ENCODE data around the gene CTDP1. TPM values are rescaled to one million over a fixed set of nuclear protein-coding genes. Genes with fewer than 3 reads are reported as not detected.

CTDP1 gene
- total and polyA plus RNA-seq, 12 donors, result 3.8 to 23.9 (median 15.8) TPM

- WGBS, 4 donors, result 78 to 85% (median 82%) methylated on average over 11 to 18 of the region's 18 CpGs
- no peaks in the 10 kb centered on the region for H3K9me3 ChIP-seq (replicated peaks in 1 of 3)
- no peaks in the 10 kb centered on the region for H3K36me3 ChIP-seq (replicated peaks in 1 of 2)
- TF ChIP-seq CTCF (IDR thresholded peaks at IDR 0.05), result no peak
- TF ChIP-seq POLR2A (IDR thresholded peaks at IDR 0.05), result no peak
- H3K27me3 ChIP-seq, result no peaks in the 10 kb centered on the region
- intact Hi-C loops (cut with DNase I), result no loop called here
- DNase-seq, result no peak
- no peak overlapping the region for H3K27ac ChIP-seq
- H3K4me1 ChIP-seq (replicated peaks in 1 of 2), result no peaks in the 10 kb centered on the region
- H3K4me3 ChIP-seq, result no peak overlapping the region
Measured at GRCh38 chr18:79779700-79780190, 100.1 kb downstream of the CTDP1 start.

- no peak for TF ChIP-seq POLR2A (IDR thresholded peaks at IDR 0.05)
- TF ChIP-seq CTCF (IDR thresholded peaks at IDR 0.05), result no peak
- Histone ChIP-seq H3K36me3 (replicated peaks in 1 of 2) (no peaks in the 10 kb centered on the region), H3K9me3 (replicated peaks in 1 of 3) (no peaks in the 10 kb centered on the region), H3K4me1 (replicated peaks in 1 of 2) (no peaks in the 10 kb centered on the region), H3K27ac (no peak overlapping the region), H3K4me3 (no peak overlapping the region), H3K27me3 (no peaks in the 10 kb centered on the region)
- DNase-seq, result no peak
- intact Hi-C loops (cut with DNase I), result no loop called here
- WGBS, 4 donors, result 74 to 96% (median 86%) methylated on average over 5 to 8 of the region's 8 CpGs
Measured at GRCh38 chr18:79780547-79780946, 100.9 kb downstream of the CTDP1 start.

GRCh38 chr18:79781331-79781941 is 101.8 kb downstream of the CTDP1 start:
- no peak overlapping the region for H3K4me3 ChIP-seq
- intact Hi-C loops (cut with DNase I), result no loop called here
- DNase-seq, result no peak

More at GRCh38 chr18:79781331-79781941, 101.8 kb downstream of the CTDP1 start:
- Histone ChIP-seq H3K27ac (no peak overlapping the region), H3K27me3 (peaks cover 5% of the 10 kb centered on the region), H3K4me1 (replicated peaks in 1 of 2) (no peaks in the 10 kb centered on the region), H3K36me3 (replicated peaks in 1 of 2) (no peaks in the 10 kb centered on the region), H3K9me3 (replicated peaks in 1 of 3) (no peaks in the 10 kb centered on the region)
- WGBS, 4 donors, result 54 to 75% (median 69%) methylated on average over 4 to 17 of the region's 17 CpGs
- no peak for TF ChIP-seq CTCF (IDR thresholded peaks at IDR 0.05)
- no peak for TF ChIP-seq POLR2A (IDR thresholded peaks at IDR 0.05)

Measured in adrenal gland (tissue), 12 donors.